ENCODE data around the gene AUTS2.

Gene AUTS2

DNA sequence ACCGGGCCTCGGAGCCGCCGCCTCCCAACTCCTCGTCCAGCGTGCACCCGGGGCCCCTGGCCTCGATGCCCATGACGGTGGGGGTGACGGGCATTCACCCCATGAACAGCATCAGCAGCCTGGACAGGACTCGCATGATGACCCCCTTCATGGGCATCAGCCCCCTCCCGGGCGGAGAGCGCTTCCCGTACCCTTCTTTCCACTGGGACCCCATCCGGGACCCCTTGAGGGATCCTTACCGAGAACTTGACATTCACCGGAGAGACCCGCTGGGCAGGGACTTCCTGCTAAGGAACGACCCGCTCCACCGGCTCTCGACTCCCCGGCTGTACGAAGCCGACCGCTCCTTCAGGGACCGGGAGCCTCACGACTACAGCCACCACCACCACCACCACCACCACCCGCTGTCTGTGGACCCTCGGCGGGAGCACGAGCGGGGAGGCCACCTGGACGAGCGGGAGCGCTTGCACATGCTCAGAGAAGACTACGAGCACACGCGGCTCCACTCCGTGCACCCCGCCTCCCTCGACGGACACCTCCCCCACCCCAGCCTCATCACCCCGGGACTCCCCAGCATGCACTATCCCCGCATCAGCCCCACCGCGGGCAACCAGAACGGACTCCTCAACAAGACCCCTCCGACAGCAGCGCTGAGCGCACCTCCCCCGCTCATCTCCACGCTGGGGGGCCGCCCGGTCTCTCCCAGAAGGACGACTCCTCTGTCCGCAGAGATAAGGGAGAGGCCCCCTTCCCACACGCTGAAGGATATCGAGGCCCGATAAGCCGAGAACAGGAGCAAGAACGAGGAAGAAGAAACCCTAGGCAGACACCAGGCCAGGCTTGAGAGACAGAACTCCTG, 1192.2 kb downstream of the AUTS2 start:
- no peak overlapping the region for H3K27ac ChIP-seq (ENCODE audit: low read depth, low read length)
- no peak overlapping the region for H3K4ac ChIP-seq (ENCODE audit: low read depth, low read length)
- no peak overlapping the region for H3K23ac ChIP-seq (ENCODE audit: low read length)
- H3K18ac ChIP-seq (ENCODE audit: low read length), result no peak overlapping the region
- peaks cover 3% of the 10 kb centered on the region for H3K36me3 ChIP-seq (ENCODE audit: control insufficient read depth, insufficient read depth, low read length)
- no CpG with 5 or more reads among the region's 63 CpGs for WGBS (ENCODE audit: extremely low coverage, insufficient coverage, low lambda C conversion rate)
- no peaks in the 10 kb centered on the region for H3K79me1 ChIP-seq (ENCODE audit: low read length)
- H3K4me3 ChIP-seq (ENCODE audit: low read length), result no peak overlapping the region
- DNase-seq, result no peak
- H3K27me3 ChIP-seq (ENCODE audit: insufficient read depth, low read length, poor library complexity), result no peaks in the 10 kb centered on the region
- no peak overlapping the region for H4K8ac ChIP-seq (ENCODE audit: low read depth, low read length)
- H4K5ac ChIP-seq (ENCODE audit: low read length), result no peak overlapping the region
- H3K79me2 ChIP-seq (ENCODE audit: control insufficient read depth, insufficient read depth, low read length), result no peaks in the 10 kb centered on the region
- H3K56ac ChIP-seq (ENCODE audit: low read length), result no peak overlapping the region
- no peak overlapping the region for H3K9ac ChIP-seq (ENCODE audit: low read length)
- H3K4me1 ChIP-seq (ENCODE audit: control insufficient read depth, low read depth, low read length), result no peaks in the 10 kb centered on the region
- no peak overlapping the region for H3K4me2 ChIP-seq (ENCODE audit: low read length)
- H2BK15ac ChIP-seq (replicated peaks; ENCODE audit: low read depth), result no peak overlapping the region
- no peak overlapping the region for H2BK5ac ChIP-seq (ENCODE audit: low read length)
- H2AK5ac ChIP-seq (ENCODE audit: low read length), result no peak overlapping the region
- H2BK120ac ChIP-seq (ENCODE audit: low read depth, low read length), result no peak overlapping the region

DNA sequence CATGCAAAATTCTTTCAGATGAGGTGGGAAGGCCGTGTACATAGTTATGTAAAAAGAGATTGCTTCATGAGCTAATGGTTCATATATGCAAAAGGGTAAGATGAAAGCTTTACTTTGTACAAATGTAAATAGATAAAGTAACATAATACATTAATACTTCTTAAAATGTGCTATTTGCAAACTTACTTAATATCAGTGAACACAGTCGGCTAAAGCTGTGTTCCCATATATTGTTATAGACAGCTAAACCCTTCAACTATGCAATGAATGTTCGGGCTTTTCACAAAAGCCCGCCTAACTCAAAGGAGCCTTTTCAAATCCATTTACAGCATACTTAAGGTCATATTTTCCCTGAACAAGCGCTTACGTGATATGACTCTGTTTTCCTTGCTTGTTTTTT, 1193.1 kb downstream of the AUTS2 start:
- H4K5ac ChIP-seq (ENCODE audit: low read length), result no peak overlapping the region
- no peak overlapping the region for H3K56ac ChIP-seq (ENCODE audit: low read length)
- no peak overlapping the region for H2BK120ac ChIP-seq (ENCODE audit: low read depth, low read length)
- no peak overlapping the region for H2BK15ac ChIP-seq (replicated peaks; ENCODE audit: low read depth)
- no peak overlapping the region for H3K4me3 ChIP-seq (ENCODE audit: low read length)
- no peaks in the 10 kb centered on the region for H3K79me1 ChIP-seq (ENCODE audit: low read length)
- H3K4me1 ChIP-seq (ENCODE audit: control insufficient read depth, low read depth, low read length), result no peaks in the 10 kb centered on the region
- no peak for DNase-seq
- H2AK5ac ChIP-seq (ENCODE audit: low read length), result no peak overlapping the region
- H4K8ac ChIP-seq (ENCODE audit: low read depth, low read length), result no peak overlapping the region
- H3K23ac ChIP-seq (ENCODE audit: low read length), result no peak overlapping the region
- H3K27ac ChIP-seq (ENCODE audit: low read depth, low read length), result no peak overlapping the region
- no peaks in the 10 kb centered on the region for H3K79me2 ChIP-seq (ENCODE audit: control insufficient read depth, insufficient read depth, low read length)
- WGBS (ENCODE audit: extremely low coverage, insufficient coverage, low lambda C conversion rate), result no CpG with 5 or more reads among the region's 6 CpGs
- H3K18ac ChIP-seq (ENCODE audit: low read length), result no peak overlapping the region
- H3K4ac ChIP-seq (ENCODE audit: low read depth, low read length), result no peak overlapping the region
- H2BK5ac ChIP-seq (ENCODE audit: low read length), result no peak overlapping the region
- H3K27me3 ChIP-seq (ENCODE audit: insufficient read depth, low read length, poor library complexity), result no peaks in the 10 kb centered on the region
- H3K4me2 ChIP-seq (ENCODE audit: low read length), result no peak overlapping the region
- no peak overlapping the region for H3K9ac ChIP-seq (ENCODE audit: low read length)
- peaks cover 2% of the 10 kb centered on the region for H3K36me3 ChIP-seq (ENCODE audit: control insufficient read depth, insufficient read depth, low read length)

GRCh38 chr7:70793060-70793459, 1194.8 kb downstream of the AUTS2 start:
- Histone ChIP-seq H3K23ac (ENCODE audit: low read length) (no peak overlapping the region), H2BK15ac (replicated peaks; ENCODE audit: low read depth) (no peak overlapping the region), H3K79me1 (ENCODE audit: low read length) (no peaks in the 10 kb centered on the region), H3K4me3 (ENCODE audit: low read length) (no peak overlapping the region), H3K56ac (ENCODE audit: low read length) (no peak overlapping the region), H3K4me1 (ENCODE audit: control insufficient read depth, low read depth, low read length) (no peaks in the 10 kb centered on the region), H2BK120ac (ENCODE audit: low read depth, low read length) (no peak overlapping the region), H2BK5ac (ENCODE audit: low read length) (no peak overlapping the region), H3K4me2 (ENCODE audit: low read length) (no peak overlapping the region), H3K36me3 (ENCODE audit: control insufficient read depth, insufficient read depth, low read length) (no peaks in the 10 kb centered on the region), H3K27ac (ENCODE audit: low read depth, low read length) (no peak overlapping the region), H3K79me2 (ENCODE audit: control insufficient read depth, insufficient read depth, low read length) (no peaks in the 10 kb centered on the region), H3K27me3 (ENCODE audit: insufficient read depth, low read length, poor library complexity) (no peaks in the 10 kb centered on the region), H4K5ac (ENCODE audit: low read length) (no peak overlapping the region), H3K18ac (ENCODE audit: low read length) (no peak overlapping the region), H3K4ac (ENCODE audit: low read depth, low read length) (no peak overlapping the region), H2AK5ac (ENCODE audit: low read length) (no peak overlapping the region), H4K8ac (ENCODE audit: low read depth, low read length) (no peak overlapping the region), H3K9ac (ENCODE audit: low read length) (no peak overlapping the region)
- no CpG with 5 or more reads among the region's 8 CpGs for WGBS (ENCODE audit: extremely low coverage, insufficient coverage, low lambda C conversion rate)
- no peak for DNase-seq

- Histone ChIP-seq H3K36me3 (ENCODE audit: control insufficient read depth, insufficient read depth, low read length) (no peaks in the 10 kb centered on the region), H3K56ac (ENCODE audit: low read length) (no peak overlapping the region), H4K5ac (ENCODE audit: low read length) (no peak overlapping the region), H2BK15ac (replicated peaks; ENCODE audit: low read depth) (no peak overlapping the region), H3K23ac (ENCODE audit: low read length) (no peak overlapping the region), H3K4me2 (ENCODE audit: low read length) (no peak overlapping the region), H3K27ac (ENCODE audit: low read depth, low read length) (no peak overlapping the region), H3K79me1 (ENCODE audit: low read length) (no peaks in the 10 kb centered on the region), H3K9ac (ENCODE audit: low read length) (no peak overlapping the region), H2BK120ac (ENCODE audit: low read depth, low read length) (no peak overlapping the region), H3K79me2 (ENCODE audit: control insufficient read depth, insufficient read depth, low read length) (no peaks in the 10 kb centered on the region), H3K4me1 (ENCODE audit: control insufficient read depth, low read depth, low read length) (no peaks in the 10 kb centered on the region), H3K4ac (ENCODE audit: low read depth, low read length) (no peak overlapping the region), H4K8ac (ENCODE audit: low read depth, low read length) (no peak overlapping the region), H3K4me3 (ENCODE audit: low read length) (no peak overlapping the region), H2BK5ac (ENCODE audit: low read length) (no peak overlapping the region), H3K27me3 (ENCODE audit: insufficient read depth, low read length, poor library complexity) (no peaks in the 10 kb centered on the region), H2AK5ac (ENCODE audit: low read length) (no peak overlapping the region), H3K18ac (ENCODE audit: low read length) (no peak overlapping the region)
- no peak for DNase-seq
- no CpG with 5 or more reads among the region's 9 CpGs for WGBS (ENCODE audit: extremely low coverage, insufficient coverage, low lambda C conversion rate)
These were observed 1195.5 kb downstream of the AUTS2 start for GRCh38 chr7:70793821-70794220.

GRCh38 chr7:70794962-70795361, 1196.7 kb downstream of the AUTS2 start:
- no peaks in the 10 kb centered on the region for H3K79me1 ChIP-seq (ENCODE audit: low read length)
- no peaks in the 10 kb centered on the region for H3K79me2 ChIP-seq (ENCODE audit: control insufficient read depth, insufficient read depth, low read length)
- no peak overlapping the region for H2BK5ac ChIP-seq (ENCODE audit: low read length)
- H3K4ac ChIP-seq (ENCODE audit: low read depth, low read length), result no peak overlapping the region
- no peak overlapping the region for H4K5ac ChIP-seq (ENCODE audit: low read length)
- H3K4me2 ChIP-seq (ENCODE audit: low read length), result no peak overlapping the region
- H3K23ac ChIP-seq (ENCODE audit: low read length), result no peak overlapping the region
- H3K4me1 ChIP-seq (ENCODE audit: control insufficient read depth, low read depth, low read length), result no peaks in the 10 kb centered on the region
- no peaks in the 10 kb centered on the region for H3K27me3 ChIP-seq (ENCODE audit: insufficient read depth, low read length, poor library complexity)
- no peak overlapping the region for H3K56ac ChIP-seq (ENCODE audit: low read length)
- no peak overlapping the region for H3K18ac ChIP-seq (ENCODE audit: low read length)
- no peaks in the 10 kb centered on the region for H3K36me3 ChIP-seq (ENCODE audit: control insufficient read depth, insufficient read depth, low read length)
- no peak overlapping the region for H2BK15ac ChIP-seq (replicated peaks; ENCODE audit: low read depth)
- H2AK5ac ChIP-seq (ENCODE audit: low read length), result no peak overlapping the region
- H3K4me3 ChIP-seq (ENCODE audit: low read length), result no peak overlapping the region
- DNase-seq, result no peak
- no peak overlapping the region for H2BK120ac ChIP-seq (ENCODE audit: low read depth, low read length)
- no CpG with 5 or more reads among the region's 8 CpGs for WGBS (ENCODE audit: extremely low coverage, insufficient coverage, low lambda C conversion rate)
- H3K9ac ChIP-seq (ENCODE audit: low read length), result no peak overlapping the region
- H4K8ac ChIP-seq (ENCODE audit: low read depth, low read length), result no peak overlapping the region
- no peak overlapping the region for H3K27ac ChIP-seq (ENCODE audit: low read depth, low read length)

DNA sequence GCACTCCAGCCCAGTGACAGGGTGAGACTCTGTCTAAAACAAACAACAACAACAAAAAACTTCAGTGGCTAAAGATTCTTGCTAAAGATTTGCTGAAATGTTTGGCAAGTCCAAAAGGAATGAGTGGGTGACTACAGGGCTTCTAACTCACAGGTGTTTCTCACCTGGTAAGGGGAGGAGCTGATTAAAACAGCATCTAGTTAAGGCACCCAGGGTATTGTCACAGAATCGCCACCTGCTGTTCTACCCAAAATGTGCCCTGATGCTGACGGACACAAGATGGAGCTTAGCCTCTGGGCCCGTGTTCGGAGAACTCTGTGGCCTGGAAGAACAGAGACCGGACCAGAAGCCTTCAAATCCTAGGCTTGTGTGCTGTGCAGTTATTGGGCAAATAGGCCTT, 1197.7 kb downstream of the AUTS2 start:
- Histone ChIP-seq H3K4me3 (ENCODE audit: low read length) (no peak overlapping the region), H4K5ac (ENCODE audit: low read length) (no peak overlapping the region), H4K8ac (ENCODE audit: low read depth, low read length) (no peak overlapping the region), H3K27me3 (ENCODE audit: insufficient read depth, low read length, poor library complexity) (no peaks in the 10 kb centered on the region), H3K4me1 (ENCODE audit: control insufficient read depth, low read depth, low read length) (no peaks in the 10 kb centered on the region), H3K79me2 (ENCODE audit: control insufficient read depth, insufficient read depth, low read length) (no peaks in the 10 kb centered on the region), H3K27ac (ENCODE audit: low read depth, low read length) (no peak overlapping the region), H3K56ac (ENCODE audit: low read length) (no peak overlapping the region), H3K9ac (ENCODE audit: low read length) (no peak overlapping the region), H3K23ac (ENCODE audit: low read length) (no peak overlapping the region), H3K36me3 (ENCODE audit: control insufficient read depth, insufficient read depth, low read length) (no peaks in the 10 kb centered on the region), H2BK15ac (replicated peaks; ENCODE audit: low read depth) (no peak overlapping the region), H2BK120ac (ENCODE audit: low read depth, low read length) (no peak overlapping the region), H3K4me2 (ENCODE audit: low read length) (no peak overlapping the region), H3K18ac (ENCODE audit: low read length) (no peak overlapping the region), H2AK5ac (ENCODE audit: low read length) (no peak overlapping the region), H3K79me1 (ENCODE audit: low read length) (no peaks in the 10 kb centered on the region), H2BK5ac (ENCODE audit: low read length) (no peak overlapping the region), H3K4ac (ENCODE audit: low read depth, low read length) (no peak overlapping the region)
- DNase-seq, result no peak
- no CpG with 5 or more reads among the region's 5 CpGs for WGBS (ENCODE audit: extremely low coverage, insufficient coverage, low lambda C conversion rate)

Data from mesendoderm (in vitro differentiated cells).